Measurements from ENCODE around the gene WDR77. TPM values are rescaled to one million over a fixed set of nuclear protein-coding genes. Genes with fewer than 3 reads are reported as not detected.

Gene WDR77
- total and polyA plus RNA-seq, 2 of the 13 experiments (the other 11 are each of a cell fraction or from before 2014, with no cell fraction given) = 90.6 to 108 TPM

DNA sequence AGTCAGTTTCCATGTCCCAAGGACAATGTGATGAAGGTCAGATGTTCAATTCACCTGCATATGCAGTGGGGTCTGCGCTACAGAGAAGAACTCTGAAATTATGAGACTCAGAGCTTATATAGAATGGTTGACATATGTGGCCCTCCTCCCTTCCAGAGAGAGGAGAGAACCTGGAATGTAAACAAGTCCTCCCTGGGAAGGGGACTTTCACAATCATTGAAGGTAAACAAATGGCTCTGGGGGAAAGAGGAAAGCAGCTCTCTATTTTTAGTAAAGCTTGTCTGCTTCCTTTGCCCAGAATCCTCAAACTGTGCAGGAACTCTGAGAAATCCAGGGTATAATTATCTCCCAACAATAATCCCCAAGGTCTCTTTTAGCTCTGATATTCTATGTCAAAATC lies 31.3 kb downstream of the WDR77 start (continued):
- TF ChIP-seq, protein P1, sequence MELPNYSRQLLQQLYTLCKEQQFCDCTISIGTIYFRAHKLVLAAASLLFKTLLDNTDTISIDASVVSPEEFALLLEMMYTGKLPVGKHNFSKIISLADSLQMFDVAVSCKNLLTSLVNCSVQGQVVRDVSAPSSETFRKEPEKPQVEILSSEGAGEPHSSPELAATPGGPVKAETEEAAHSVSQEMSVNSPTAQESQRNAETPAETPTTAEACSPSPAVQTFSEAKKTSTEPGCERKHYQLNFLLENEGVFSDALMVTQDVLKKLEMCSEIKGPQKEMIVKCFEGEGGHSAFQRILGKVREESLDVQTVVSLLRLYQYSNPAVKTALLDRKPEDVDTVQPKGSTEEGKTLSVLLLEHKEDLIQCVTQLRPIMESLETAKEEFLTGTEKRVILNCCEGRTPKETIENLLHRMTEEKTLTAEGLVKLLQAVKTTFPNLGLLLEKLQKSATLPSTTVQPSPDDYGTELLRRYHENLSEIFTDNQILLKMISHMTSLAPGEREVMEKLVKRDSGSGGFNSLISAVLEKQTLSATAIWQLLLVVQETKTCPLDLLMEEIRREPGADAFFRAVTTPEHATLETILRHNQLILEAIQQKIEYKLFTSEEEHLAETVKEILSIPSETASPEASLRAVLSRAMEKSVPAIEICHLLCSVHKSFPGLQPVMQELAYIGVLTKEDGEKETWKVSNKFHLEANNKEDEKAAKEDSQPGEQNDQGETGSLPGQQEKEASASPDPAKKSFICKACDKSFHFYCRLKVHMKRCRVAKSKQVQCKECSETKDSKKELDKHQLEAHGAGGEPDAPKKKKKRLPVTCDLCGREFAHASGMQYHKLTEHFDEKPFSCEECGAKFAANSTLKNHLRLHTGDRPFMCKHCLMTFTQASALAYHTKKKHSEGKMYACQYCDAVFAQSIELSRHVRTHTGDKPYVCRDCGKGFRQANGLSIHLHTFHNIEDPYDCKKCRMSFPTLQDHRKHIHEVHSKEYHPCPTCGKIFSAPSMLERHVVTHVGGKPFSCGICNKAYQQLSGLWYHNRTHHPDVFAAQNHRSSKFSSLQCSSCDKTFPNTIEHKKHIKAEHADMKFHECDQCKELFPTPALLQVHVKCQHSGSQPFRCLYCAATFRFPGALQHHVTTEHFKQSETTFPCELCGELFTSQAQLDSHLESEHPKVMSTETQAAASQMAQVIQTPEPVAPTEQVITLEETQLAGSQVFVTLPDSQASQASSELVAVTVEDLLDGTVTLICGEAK (IDR thresholded peaks at IDR 0.05) = no peak
- TF ChIP-seq, protein P1 (CRISPR knock-in tag; IDR thresholded peaks at IDR 0.05) = no peak; the same call in 1 of the 2 replicates
- TF ChIP-seq ZNF136 (CRISPR knock-in tag; IDR thresholded peaks at IDR 0.05; ENCODE audit: low read depth) (no peak), ATF7-NPFF (CRISPR knock-in tag; IDR thresholded peaks at IDR 0.05; ENCODE audit: low read depth) (no peak), ZNF543 (CRISPR knock-in tag; IDR thresholded peaks at IDR 0.05) (no peak), SMAD9 (CRISPR knock-in tag; IDR thresholded peaks at IDR 0.05) (no peak), JUNB (CRISPR knock-in tag; IDR thresholded peaks at IDR 0.05; ENCODE audit: borderline replicate concordance) (no peak), HES4 (CRISPR knock-in tag; IDR thresholded peaks at IDR 0.05; ENCODE audit: borderline replicate concordance) (no peak), ZMYM4 (CRISPR knock-in tag; IDR thresholded peaks at IDR 0.05) (peak; percentile 51; the same call in 1 of the 2 replicates), YY1 (IDR thresholded peaks at IDR 0.05; ENCODE audit: insufficient read depth, insufficient replicate concordance, low read depth, low read length) (no peak), ZFP82 (CRISPR knock-in tag; IDR thresholded peaks at IDR 0.05; ENCODE audit: borderline replicate concordance) (no peak), TOPORS (CRISPR knock-in tag; IDR thresholded peaks at IDR 0.05) (no peak), ZNF737 (CRISPR knock-in tag; IDR thresholded peaks at IDR 0.05; ENCODE audit: borderline replicate concordance) (no peak)
- TF ChIP-seq, protein P2, sequence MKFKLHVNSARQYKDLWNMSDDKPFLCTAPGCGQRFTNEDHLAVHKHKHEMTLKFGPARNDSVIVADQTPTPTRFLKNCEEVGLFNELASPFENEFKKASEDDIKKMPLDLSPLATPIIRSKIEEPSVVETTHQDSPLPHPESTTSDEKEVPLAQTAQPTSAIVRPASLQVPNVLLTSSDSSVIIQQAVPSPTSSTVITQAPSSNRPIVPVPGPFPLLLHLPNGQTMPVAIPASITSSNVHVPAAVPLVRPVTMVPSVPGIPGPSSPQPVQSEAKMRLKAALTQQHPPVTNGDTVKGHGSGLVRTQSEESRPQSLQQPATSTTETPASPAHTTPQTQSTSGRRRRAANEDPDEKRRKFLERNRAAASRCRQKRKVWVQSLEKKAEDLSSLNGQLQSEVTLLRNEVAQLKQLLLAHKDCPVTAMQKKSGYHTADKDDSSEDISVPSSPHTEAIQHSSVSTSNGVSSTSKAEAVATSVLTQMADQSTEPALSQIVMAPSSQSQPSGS (CRISPR knock-in tag; IDR thresholded peaks at IDR 0.05) = no peak
- TF ChIP-seq, protein P3, sequence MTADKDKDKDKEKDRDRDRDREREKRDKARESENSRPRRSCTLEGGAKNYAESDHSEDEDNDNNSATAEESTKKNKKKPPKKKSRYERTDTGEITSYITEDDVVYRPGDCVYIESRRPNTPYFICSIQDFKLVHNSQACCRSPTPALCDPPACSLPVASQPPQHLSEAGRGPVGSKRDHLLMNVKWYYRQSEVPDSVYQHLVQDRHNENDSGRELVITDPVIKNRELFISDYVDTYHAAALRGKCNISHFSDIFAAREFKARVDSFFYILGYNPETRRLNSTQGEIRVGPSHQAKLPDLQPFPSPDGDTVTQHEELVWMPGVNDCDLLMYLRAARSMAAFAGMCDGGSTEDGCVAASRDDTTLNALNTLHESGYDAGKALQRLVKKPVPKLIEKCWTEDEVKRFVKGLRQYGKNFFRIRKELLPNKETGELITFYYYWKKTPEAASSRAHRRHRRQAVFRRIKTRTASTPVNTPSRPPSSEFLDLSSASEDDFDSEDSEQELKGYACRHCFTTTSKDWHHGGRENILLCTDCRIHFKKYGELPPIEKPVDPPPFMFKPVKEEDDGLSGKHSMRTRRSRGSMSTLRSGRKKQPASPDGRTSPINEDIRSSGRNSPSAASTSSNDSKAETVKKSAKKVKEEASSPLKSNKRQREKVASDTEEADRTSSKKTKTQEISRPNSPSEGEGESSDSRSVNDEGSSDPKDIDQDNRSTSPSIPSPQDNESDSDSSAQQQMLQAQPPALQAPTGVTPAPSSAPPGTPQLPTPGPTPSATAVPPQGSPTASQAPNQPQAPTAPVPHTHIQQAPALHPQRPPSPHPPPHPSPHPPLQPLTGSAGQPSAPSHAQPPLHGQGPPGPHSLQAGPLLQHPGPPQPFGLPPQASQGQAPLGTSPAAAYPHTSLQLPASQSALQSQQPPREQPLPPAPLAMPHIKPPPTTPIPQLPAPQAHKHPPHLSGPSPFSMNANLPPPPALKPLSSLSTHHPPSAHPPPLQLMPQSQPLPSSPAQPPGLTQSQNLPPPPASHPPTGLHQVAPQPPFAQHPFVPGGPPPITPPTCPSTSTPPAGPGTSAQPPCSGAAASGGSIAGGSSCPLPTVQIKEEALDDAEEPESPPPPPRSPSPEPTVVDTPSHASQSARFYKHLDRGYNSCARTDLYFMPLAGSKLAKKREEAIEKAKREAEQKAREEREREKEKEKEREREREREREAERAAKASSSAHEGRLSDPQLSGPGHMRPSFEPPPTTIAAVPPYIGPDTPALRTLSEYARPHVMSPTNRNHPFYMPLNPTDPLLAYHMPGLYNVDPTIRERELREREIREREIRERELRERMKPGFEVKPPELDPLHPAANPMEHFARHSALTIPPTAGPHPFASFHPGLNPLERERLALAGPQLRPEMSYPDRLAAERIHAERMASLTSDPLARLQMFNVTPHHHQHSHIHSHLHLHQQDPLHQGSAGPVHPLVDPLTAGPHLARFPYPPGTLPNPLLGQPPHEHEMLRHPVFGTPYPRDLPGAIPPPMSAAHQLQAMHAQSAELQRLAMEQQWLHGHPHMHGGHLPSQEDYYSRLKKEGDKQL (CRISPR knock-in tag; IDR thresholded peaks at IDR 0.05; ENCODE audit: low read depth) = no peak

All from HepG2 (cell line).